Neural progenitor cell (in vitro differentiated cells): Measurements from ENCODE around the gene STK25.

ENCODE experiments used
- EZH2 ChIP-seq: fragments of 200-600 bp; sonication (generic); IDR thresholded peaks from 2 replicates; pipeline ENCODE4 v1.6.1; 2017; ENCODE audit warnings: antibody characterized with exemption, mild to moderate bottlenecking, moderate library complexity
- EZH2phosphoT487 ChIP-seq: fragments of 200-600 bp; sonication (generic); IDR thresholded peaks from 2 replicates; pipeline ENCODE4 v1.6.1; 2017; ENCODE audit warnings: antibody characterized with exemption
- TF ChIP-seq, protein P1 (sequence below): fragments of 200-600 bp; sonication (generic); IDR thresholded peaks from 2 replicates; pipeline ENCODE4 v1.5.1; 2017; ENCODE audit warnings: antibody characterized with exemption, mild to moderate bottlenecking

DNA sequence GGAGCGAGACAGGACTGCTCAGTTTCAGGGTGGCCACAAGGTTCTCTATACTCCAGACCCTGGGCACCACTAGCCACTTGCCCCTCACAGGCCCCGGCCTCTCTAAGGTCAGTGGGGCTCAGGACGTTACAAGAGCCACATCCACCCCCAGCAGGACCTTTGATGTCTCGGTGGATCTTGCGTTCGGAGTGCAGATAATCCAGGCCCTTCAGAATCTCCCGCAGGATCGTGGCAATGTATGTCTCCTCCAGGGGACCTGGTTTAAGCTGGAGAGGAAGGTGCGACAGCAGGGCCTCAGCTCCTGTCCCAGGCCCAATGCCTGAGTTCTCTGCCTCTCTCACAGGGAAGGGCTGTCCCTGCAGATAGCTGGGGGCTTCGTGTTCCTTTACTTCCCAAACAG, 8.4 kb downstream of the STK25 start:
- TF ChIP-seq, protein P1, sequence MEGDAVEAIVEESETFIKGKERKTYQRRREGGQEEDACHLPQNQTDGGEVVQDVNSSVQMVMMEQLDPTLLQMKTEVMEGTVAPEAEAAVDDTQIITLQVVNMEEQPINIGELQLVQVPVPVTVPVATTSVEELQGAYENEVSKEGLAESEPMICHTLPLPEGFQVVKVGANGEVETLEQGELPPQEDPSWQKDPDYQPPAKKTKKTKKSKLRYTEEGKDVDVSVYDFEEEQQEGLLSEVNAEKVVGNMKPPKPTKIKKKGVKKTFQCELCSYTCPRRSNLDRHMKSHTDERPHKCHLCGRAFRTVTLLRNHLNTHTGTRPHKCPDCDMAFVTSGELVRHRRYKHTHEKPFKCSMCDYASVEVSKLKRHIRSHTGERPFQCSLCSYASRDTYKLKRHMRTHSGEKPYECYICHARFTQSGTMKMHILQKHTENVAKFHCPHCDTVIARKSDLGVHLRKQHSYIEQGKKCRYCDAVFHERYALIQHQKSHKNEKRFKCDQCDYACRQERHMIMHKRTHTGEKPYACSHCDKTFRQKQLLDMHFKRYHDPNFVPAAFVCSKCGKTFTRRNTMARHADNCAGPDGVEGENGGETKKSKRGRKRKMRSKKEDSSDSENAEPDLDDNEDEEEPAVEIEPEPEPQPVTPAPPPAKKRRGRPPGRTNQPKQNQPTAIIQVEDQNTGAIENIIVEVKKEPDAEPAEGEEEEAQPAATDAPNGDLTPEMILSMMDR: no peak
- no peak for TF ChIP-seq EZH2phosphoT487
- no peak for TF ChIP-seq EZH2
